GM23338 (cell line): ENCODE results near the gene DDX24. TPM values are rescaled to one million over a fixed set of nuclear protein-coding genes. Genes with fewer than 3 reads are reported as not detected.

Experiments used
- ATAC-seq: fragments of 200-7000 bp; cut with Tn5 transposase; 3 replicates; pipeline ENCODE4 v1.9.1; 2020
- DNase-seq: peaks from one replicate; pipeline ENCODE4 v3.0.0-alpha.2; 2015; ENCODE audit warnings: low spot score
- H2AFZ ChIP-seq: fragments of 200-600 bp; sonication (generic); 2 replicates; pipeline ENCODE4 v1.8.0; 2016; ENCODE audit warnings: antibody characterized with exemption, mild to moderate bottlenecking, moderate library complexity
- H3F3A ChIP-seq: fragments of 200-600 bp; sonication (generic); replicated peaks from 2 replicates; pipeline ENCODE4 v1.8.0; 2017; ENCODE audit warnings: antibody characterized with exemption, mixed run types, low read depth
- H3K27ac ChIP-seq: fragments of 200-600 bp; sonication (generic); 2 replicates; pipeline ENCODE4 v1.6.1; 2016; ENCODE audit warnings: low read depth
- H3K27me3 ChIP-seq: fragments of 200-600 bp; sonication (generic); 2 replicates; pipeline ENCODE4 v1.8.0; 2016; ENCODE audit warnings: mild to moderate bottlenecking, mixed run types, moderate library complexity; ENCODE audit not compliant: insufficient read depth
- H3K36me3 ChIP-seq: fragments of 200-600 bp; sonication (generic); 2 replicates; pipeline ENCODE4 v1.8.0; 2016; ENCODE audit warnings: mild to moderate bottlenecking; ENCODE audit not compliant: insufficient read depth
- H3K4me1 ChIP-seq: fragments of 200-600 bp; sonication (generic); 2 replicates; pipeline ENCODE4 v1.8.0; 2016; ENCODE audit warnings: mild to moderate bottlenecking, moderate library complexity; ENCODE audit not compliant: insufficient read depth
- H3K4me2 ChIP-seq: fragments of 200-600 bp; sonication (generic); 2 replicates; pipeline ENCODE4 v1.7.1; 2017; ENCODE audit warnings: mixed run types
- H3K4me3 ChIP-seq: fragments of 200-600 bp; sonication (generic); 2 replicates; pipeline ENCODE4 v1.6.1; 2016; ENCODE audit warnings: mixed run types
- H3K79me2 ChIP-seq: fragments of 200-600 bp; sonication (generic); replicated peaks from 2 replicates; pipeline ENCODE4 v1.8.0; 2017; ENCODE audit warnings: mild to moderate bottlenecking; ENCODE audit not compliant: insufficient read depth
- H3K9me2 ChIP-seq: fragments of 200-600 bp; sonication (generic); 2 replicates; pipeline ENCODE4 v1.8.0; 2017; ENCODE audit not compliant: insufficient read depth
- H4K20me1 ChIP-seq: fragments of 200-600 bp; sonication (generic); replicated peaks from 2 replicates; pipeline ENCODE4 v1.8.0; 2017; ENCODE audit warnings: mild to moderate bottlenecking; ENCODE audit not compliant: insufficient read depth
- H3K27ac Mint-ChIP-seq: 2 replicates; pipeline ENCODE4 v1.8.0; 2020; ENCODE audit warnings: inconsistent platforms, mild to moderate bottlenecking, moderate library complexity, mixed read lengths
- H3K27me3 Mint-ChIP-seq: 3 replicates; pipeline ENCODE4 v1.8.0; 2022; ENCODE audit warnings: low read depth, mild to moderate bottlenecking, moderate library complexity, mixed read lengths, inconsistent platforms; ENCODE audit not compliant: insufficient read depth, poor library complexity
- H3K36me3 Mint-ChIP-seq: 3 replicates; pipeline ENCODE4 v1.8.0; 2021; ENCODE audit warnings: low read depth, mild to moderate bottlenecking, inconsistent platforms, moderate library complexity, mixed read lengths
- H3K4me1 Mint-ChIP-seq: 3 replicates; pipeline ENCODE4 v1.8.0; 2020; ENCODE audit warnings: mild to moderate bottlenecking, inconsistent platforms, mixed read lengths
- H3K4me3 Mint-ChIP-seq: 3 replicates; pipeline ENCODE4 v1.8.0; 2021; ENCODE audit warnings: moderate library complexity, mild to moderate bottlenecking, inconsistent platforms, mixed read lengths
- H3K9me3 Mint-ChIP-seq: 3 replicates; pipeline ENCODE4 v1.8.0; 2020; ENCODE audit warnings: moderate library complexity, mild to moderate bottlenecking, inconsistent platforms, mixed read lengths
- EZH2phosphoT487 ChIP-seq: fragments of 200-600 bp; sonication (generic); IDR thresholded peaks from one replicate; pipeline ENCODE4 v1.8.1; 2018; ENCODE audit warnings: antibody characterized with exemption; ENCODE audit not compliant: unreplicated experiment
- polyA plus RNA-seq: library from polyadenylated mRNA; unstranded; fragments of >200 nt; fragmentation: Nextera tagmentation; extraction: Ambion mirVana; gene quantifications from 2 replicates; pipeline ENCODE4 v1.2.1, GENCODE V29; 2016
- total RNA-seq: library from RNA; depleted of rRNA; stranded (reverse); fragments of >200 nt; shearing (Covaris generic); gene quantifications from 2 replicates; pipeline ENCODE4 v1.2.3, GENCODE V29; 2014
- TF ChIP-seq, protein P1 (sequence below): fragments of 250-450 bp; sonication (Bioruptor Pico); IDR thresholded peaks from 2 replicates; pipeline ENCODE4 v1.5.0; 2020; ENCODE audit warnings: mild to moderate bottlenecking, moderate library complexity
- TF ChIP-seq, protein P2 (sequence below), 2 experiments: fragments of 200-600 bp in 1 of 2; sonication (generic) in 1 of 2; conservative IDR thresholded peaks; 2 replicates each; pipeline versions ENCODE4 v1.5.1 to v1.6.1; 2016 to 2017; ENCODE audit warnings: antibody characterized with exemption in 2 of 2, low read depth in 2 of 2, mild to moderate bottlenecking in 2 of 2, moderate library complexity in 1 of 2
- TF ChIP-seq, protein P3 (sequence below): IDR thresholded peaks from one replicate; pipeline ENCODE4 v1.6.1; 2018; ENCODE audit warnings: antibody characterized with exemption; ENCODE audit not compliant: unreplicated experiment

DDX24 gene
- total and polyA plus RNA-seq, 2 experiments from 2014 or later = 150 to 265 TPM

DNA sequence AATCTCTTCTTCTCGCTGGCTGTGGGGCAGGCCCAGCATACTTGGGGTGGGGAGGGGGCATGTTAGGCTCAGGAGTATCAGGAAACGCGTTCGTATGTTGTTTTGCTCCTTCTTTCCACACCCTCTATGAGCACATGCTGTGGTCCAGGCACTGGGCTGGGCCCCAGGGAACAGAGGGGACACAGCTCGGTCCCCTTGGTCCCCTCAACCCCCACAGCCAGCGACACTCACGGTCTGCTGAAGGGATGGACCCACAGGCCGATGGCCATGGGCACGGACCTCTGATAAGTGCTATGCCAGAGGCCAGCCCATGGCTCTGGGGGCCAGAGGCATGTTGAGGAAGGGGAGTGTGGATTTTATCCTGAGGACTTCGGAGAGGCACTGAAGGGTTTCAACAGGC is 35.7 kb upstream of the DDX24 start:
- Histone ChIP-seq H3F3A (no peaks in the 10 kb centered on the region), H3K4me1 (no peaks in the 10 kb centered on the region), H3K9me2 (peaks cover 4% of the 10 kb centered on the region; the same call in 1 of the 2 replicates), H3K36me3 (no peaks in the 10 kb centered on the region), H2AFZ (no peak overlapping the region), H3K4me3 (no peak overlapping the region), H3K27me3 (no peaks in the 10 kb centered on the region), H3K79me2 (no peaks in the 10 kb centered on the region), H3K4me2 (no peak overlapping the region), H3K27ac (no peak overlapping the region), H4K20me1 (no peaks in the 10 kb centered on the region)
- DNase-seq (no peak), ATAC-seq (no peak)
- Mint-ChIP-seq H3K36me3 (no peaks in the 10 kb centered on the region), H3K27ac (no peak overlapping the region), H3K4me1 (no peaks in the 10 kb centered on the region; the same call in 2 of the 3 replicates), H3K9me3 (peaks cover 12% of the 10 kb centered on the region; the same call in 2 of the 3 replicates), H3K4me3 (no peak overlapping the region), H3K27me3 (peaks cover 4% of the 10 kb centered on the region)
- TF ChIP-seq, protein P1, sequence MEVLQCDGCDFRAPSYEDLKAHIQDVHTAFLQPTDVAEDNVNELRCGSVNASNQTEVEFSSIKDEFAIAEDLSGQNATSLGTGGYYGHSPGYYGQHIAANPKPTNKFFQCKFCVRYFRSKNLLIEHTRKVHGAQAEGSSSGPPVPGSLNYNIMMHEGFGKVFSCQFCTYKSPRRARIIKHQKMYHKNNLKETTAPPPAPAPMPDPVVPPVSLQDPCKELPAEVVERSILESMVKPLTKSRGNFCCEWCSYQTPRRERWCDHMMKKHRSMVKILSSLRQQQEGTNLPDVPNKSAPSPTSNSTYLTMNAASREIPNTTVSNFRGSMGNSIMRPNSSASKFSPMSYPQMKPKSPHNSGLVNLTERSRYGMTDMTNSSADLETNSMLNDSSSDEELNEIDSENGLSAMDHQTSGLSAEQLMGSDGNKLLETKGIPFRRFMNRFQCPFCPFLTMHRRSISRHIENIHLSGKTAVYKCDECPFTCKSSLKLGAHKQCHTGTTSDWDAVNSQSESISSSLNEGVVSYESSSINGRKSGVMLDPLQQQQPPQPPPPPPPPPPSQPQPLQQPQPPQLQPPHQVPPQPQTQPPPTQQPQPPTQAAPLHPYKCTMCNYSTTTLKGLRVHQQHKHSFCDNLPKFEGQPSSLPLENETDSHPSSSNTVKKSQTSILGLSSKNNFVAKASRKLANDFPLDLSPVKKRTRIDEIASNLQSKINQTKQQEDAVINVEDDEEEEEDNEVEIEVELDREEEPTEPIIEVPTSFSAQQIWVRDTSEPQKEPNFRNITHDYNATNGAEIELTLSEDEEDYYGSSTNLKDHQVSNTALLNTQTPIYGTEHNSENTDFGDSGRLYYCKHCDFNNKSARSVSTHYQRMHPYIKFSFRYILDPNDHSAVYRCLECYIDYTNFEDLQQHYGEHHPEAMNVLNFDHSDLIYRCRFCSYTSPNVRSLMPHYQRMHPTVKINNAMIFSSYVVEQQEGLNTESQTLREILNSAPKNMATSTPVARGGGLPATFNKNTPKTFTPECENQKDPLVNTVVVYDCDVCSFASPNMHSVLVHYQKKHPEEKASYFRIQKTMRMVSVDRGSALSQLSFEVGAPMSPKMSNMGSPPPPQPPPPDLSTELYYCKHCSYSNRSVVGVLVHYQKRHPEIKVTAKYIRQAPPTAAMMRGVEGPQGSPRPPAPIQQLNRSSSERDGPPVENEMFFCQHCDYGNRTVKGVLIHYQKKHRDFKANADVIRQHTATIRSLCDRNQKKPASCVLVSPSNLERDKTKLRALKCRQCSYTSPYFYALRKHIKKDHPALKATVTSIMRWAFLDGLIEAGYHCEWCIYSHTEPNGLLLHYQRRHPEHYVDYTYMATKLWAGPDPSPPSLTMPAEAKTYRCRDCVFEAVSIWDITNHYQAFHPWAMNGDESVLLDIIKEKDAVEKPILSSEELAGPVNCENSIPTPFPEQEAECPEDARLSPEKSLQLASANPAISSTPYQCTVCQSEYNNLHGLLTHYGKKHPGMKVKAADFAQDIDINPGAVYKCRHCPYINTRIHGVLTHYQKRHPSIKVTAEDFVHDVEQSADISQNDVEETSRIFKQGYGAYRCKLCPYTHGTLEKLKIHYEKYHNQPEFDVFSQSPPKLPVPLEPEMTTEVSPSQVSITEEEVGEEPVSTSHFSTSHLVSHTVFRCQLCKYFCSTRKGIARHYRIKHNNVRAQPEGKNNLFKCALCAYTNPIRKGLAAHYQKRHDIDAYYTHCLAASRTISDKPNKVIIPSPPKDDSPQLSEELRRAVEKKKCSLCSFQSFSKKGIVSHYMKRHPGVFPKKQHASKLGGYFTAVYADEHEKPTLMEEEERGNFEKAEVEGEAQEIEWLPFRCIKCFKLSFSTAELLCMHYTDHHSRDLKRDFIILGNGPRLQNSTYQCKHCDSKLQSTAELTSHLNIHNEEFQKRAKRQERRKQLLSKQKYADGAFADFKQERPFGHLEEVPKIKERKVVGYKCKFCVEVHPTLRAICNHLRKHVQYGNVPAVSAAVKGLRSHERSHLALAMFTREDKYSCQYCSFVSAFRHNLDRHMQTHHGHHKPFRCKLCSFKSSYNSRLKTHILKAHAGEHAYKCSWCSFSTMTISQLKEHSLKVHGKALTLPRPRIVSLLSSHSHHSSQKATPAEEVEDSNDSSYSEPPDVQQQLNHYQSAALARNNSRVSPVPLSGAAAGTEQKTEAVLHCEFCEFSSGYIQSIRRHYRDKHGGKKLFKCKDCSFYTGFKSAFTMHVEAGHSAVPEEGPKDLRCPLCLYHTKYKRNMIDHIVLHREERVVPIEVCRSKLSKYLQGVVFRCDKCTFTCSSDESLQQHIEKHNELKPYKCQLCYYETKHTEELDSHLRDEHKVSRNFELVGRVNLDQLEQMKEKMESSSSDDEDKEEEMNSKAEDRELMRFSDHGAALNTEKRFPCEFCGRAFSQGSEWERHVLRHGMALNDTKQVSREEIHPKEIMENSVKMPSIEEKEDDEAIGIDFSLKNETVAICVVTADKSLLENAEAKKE (CRISPR knock-in tag) = no peak

DNA sequence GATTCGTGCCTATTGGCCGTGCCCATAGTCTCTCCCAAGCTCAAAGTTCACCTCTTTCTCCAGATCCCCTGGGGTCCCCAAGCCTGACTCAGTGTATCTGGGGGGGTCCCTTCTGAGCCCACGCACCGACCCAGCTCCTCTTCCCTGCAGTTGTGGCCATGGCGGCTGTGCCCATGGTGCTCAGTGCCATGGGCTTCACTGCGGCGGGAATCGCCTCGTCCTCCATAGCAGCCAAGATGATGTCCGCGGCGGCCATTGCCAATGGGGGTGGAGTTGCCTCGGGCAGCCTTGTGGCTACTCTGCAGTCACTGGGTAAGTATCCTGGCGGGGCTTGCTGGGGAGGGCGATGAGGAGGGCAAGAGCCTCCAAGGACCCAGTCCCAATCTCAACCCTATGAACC is 34.6 kb upstream of the DDX24 start:
- H4K20me1 ChIP-seq = no peaks in the 10 kb centered on the region
- DNase-seq (no peak), ATAC-seq (no peak)
- peaks cover 5% of the 10 kb centered on the region; the same call in 2 of the 3 replicates for H3K4me1 Mint-ChIP-seq
- H3K4me3 ChIP-seq = no peak overlapping the region
- no peak overlapping the region for H3K27ac ChIP-seq
- H3K9me2 ChIP-seq = peaks cover under 1% of the 10 kb centered on the region; the same call in 1 of the 2 replicates
- H2AFZ ChIP-seq = no peak overlapping the region
- no peaks in the 10 kb centered on the region for H3K79me2 ChIP-seq
- no peaks in the 10 kb centered on the region for H3K36me3 ChIP-seq
- H3K4me3 Mint-ChIP-seq = no peak overlapping the region
- H3K36me3 Mint-ChIP-seq = no peaks in the 10 kb centered on the region
- H3K4me1 ChIP-seq = no peaks in the 10 kb centered on the region
- no peaks in the 10 kb centered on the region for H3K27me3 ChIP-seq
- H3K4me2 ChIP-seq = no peak overlapping the region
- H3K9me3 Mint-ChIP-seq = peaks cover 8% of the 10 kb centered on the region; the same call in 2 of the 3 replicates
- no peak overlapping the region for H3K27ac Mint-ChIP-seq
- no peaks in the 10 kb centered on the region for H3F3A ChIP-seq
- H3K27me3 Mint-ChIP-seq = peaks cover 4% of the 10 kb centered on the region
- TF ChIP-seq EZH2phosphoT487 = no peak
- TF ChIP-seq, protein P2, sequence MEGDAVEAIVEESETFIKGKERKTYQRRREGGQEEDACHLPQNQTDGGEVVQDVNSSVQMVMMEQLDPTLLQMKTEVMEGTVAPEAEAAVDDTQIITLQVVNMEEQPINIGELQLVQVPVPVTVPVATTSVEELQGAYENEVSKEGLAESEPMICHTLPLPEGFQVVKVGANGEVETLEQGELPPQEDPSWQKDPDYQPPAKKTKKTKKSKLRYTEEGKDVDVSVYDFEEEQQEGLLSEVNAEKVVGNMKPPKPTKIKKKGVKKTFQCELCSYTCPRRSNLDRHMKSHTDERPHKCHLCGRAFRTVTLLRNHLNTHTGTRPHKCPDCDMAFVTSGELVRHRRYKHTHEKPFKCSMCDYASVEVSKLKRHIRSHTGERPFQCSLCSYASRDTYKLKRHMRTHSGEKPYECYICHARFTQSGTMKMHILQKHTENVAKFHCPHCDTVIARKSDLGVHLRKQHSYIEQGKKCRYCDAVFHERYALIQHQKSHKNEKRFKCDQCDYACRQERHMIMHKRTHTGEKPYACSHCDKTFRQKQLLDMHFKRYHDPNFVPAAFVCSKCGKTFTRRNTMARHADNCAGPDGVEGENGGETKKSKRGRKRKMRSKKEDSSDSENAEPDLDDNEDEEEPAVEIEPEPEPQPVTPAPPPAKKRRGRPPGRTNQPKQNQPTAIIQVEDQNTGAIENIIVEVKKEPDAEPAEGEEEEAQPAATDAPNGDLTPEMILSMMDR (conservative IDR thresholded peaks at IDR 0.05; ENCODE audit: low read depth in 2 of 2) = no peak
- TF ChIP-seq, protein P3, sequence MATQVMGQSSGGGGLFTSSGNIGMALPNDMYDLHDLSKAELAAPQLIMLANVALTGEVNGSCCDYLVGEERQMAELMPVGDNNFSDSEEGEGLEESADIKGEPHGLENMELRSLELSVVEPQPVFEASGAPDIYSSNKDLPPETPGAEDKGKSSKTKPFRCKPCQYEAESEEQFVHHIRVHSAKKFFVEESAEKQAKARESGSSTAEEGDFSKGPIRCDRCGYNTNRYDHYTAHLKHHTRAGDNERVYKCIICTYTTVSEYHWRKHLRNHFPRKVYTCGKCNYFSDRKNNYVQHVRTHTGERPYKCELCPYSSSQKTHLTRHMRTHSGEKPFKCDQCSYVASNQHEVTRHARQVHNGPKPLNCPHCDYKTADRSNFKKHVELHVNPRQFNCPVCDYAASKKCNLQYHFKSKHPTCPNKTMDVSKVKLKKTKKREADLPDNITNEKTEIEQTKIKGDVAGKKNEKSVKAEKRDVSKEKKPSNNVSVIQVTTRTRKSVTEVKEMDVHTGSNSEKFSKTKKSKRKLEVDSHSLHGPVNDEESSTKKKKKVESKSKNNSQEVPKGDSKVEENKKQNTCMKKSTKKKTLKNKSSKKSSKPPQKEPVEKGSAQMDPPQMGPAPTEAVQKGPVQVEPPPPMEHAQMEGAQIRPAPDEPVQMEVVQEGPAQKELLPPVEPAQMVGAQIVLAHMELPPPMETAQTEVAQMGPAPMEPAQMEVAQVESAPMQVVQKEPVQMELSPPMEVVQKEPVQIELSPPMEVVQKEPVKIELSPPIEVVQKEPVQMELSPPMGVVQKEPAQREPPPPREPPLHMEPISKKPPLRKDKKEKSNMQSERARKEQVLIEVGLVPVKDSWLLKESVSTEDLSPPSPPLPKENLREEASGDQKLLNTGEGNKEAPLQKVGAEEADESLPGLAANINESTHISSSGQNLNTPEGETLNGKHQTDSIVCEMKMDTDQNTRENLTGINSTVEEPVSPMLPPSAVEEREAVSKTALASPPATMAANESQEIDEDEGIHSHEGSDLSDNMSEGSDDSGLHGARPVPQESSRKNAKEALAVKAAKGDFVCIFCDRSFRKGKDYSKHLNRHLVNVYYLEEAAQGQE = no peak
